Common myeloid progenitor, CD34-positive (primary cell): ENCODE measurements around the gene EGFL7.

ENCODE experiments used
- CTCF ChIA-PET: fragments of 350-600 bp; sonication (Branson Sonifier 250); formaldehyde crosslinking; loops from one replicate; lab custom pipeline; 2021; ENCODE audit warnings: antibody characterized with exemption; lab: Charles Lee
- POLR2A ChIA-PET: fragments of 350-600 bp; sonication (Branson Sonifier 250); formaldehyde crosslinking; loops from one replicate; lab custom pipeline; 2021; ENCODE audit warnings: antibody characterized with exemption; lab: Charles Lee
- DNase-seq, 3 donors: peaks; one replicate each; pipeline versions ENCODE4 v3.0.0 to v3.0.0-alpha.2; 2013
- H3K27ac ChIP-seq, 2 experiments: 1 replicate in 1 of 2; 2 replicates in 1 of 2; pipeline ENCODE4 v1.7.0; 2013; ENCODE audit warnings: inconsistent platforms in 2 of 2, low read length in 2 of 2, mild to moderate bottlenecking in 2 of 2, low read depth in 1 of 2, moderate library complexity in 1 of 2; ENCODE audit not compliant: severe bottlenecking in 2 of 2, insufficient read depth in 1 of 2, poor library complexity in 1 of 2
- H3K27me3 ChIP-seq, 5 experiments: replicated peaks in 2 of 5; 1 replicate in 3 of 5; 2 replicates in 2 of 5; pipeline versions ENCODE4 v1.6.1 to v1.7.0; 2013; ENCODE audit warnings: low read length in 4 of 5, mild to moderate bottlenecking in 2 of 5, moderate library complexity in 2 of 5, inconsistent platforms in 1 of 5; ENCODE audit not compliant: insufficient read depth in 5 of 5, control insufficient read depth in 4 of 5
- H3K36me3 ChIP-seq, 4 experiments: 1 replicate in 2 of 4; 2 replicates in 2 of 4; pipeline versions ENCODE4 v1.6.1 to v1.7.0; 2013; ENCODE audit warnings: low read length in 3 of 4, control low read depth in 1 of 4, mild to moderate bottlenecking in 1 of 4; ENCODE audit not compliant: control insufficient read depth in 4 of 4, insufficient read depth in 4 of 4
- H3K4me1 ChIP-seq, 4 experiments: 1 replicate in 3 of 4; 2 replicates in 1 of 4; pipeline versions ENCODE4 v1.6.1 to v1.7.1; 2013; ENCODE audit warnings: low read length in 3 of 4, mild to moderate bottlenecking in 3 of 4, control low read depth in 1 of 4, inconsistent platforms in 1 of 4, moderate library complexity in 1 of 4; ENCODE audit not compliant: control insufficient read depth in 4 of 4, insufficient read depth in 4 of 4; ENCODE audit errors: control extremely low read depth in 1 of 4
- H3K4me3 ChIP-seq, 7 experiments: 1 replicate in 4 of 7; 2 replicates in 3 of 7; pipeline versions ENCODE4 v1.5.1 to v1.7.0; 2013; ENCODE audit warnings: mild to moderate bottlenecking in 7 of 7, low read length in 6 of 7, moderate library complexity in 6 of 7, inconsistent platforms in 2 of 7, low read depth in 2 of 7, control low read depth in 1 of 7; ENCODE audit not compliant: insufficient read depth in 4 of 7, control insufficient read depth in 1 of 7; ENCODE audit errors: extremely low read depth in 1 of 7
- H3K9me3 ChIP-seq, 5 experiments: 1 replicate in 4 of 5; 2 replicates in 1 of 5; pipeline versions ENCODE4 v1.6.1 to v1.7.1; 2013; ENCODE audit warnings: low read length in 4 of 5, mild to moderate bottlenecking in 2 of 5, inconsistent platforms in 1 of 5, low read depth in 1 of 5, moderate library complexity in 1 of 5; ENCODE audit not compliant: control insufficient read depth in 4 of 5, insufficient read depth in 2 of 5; ENCODE audit errors: control extremely low read depth in 1 of 5
- whole genome bisulfite sequencing: methylation state at CpG from one replicate; pipeline ENCODE4 v1.1.5; 2013; ENCODE audit not compliant: insufficient coverage; 5-methylcytosine and 5-hydroxymethylcytosine counted together

EGFL7 gene

GRCh38 chr9:136673088-136673974, 10.6 kb downstream of the EGFL7 start:
- Histone ChIP-seq H3K4me1 (peaks cover 0 to 53% (median 36%) of the 10 kb centered on the region in 4 experiments), H3K36me3 (peaks cover 0 to 80% (median 40%) of the 10 kb centered on the region in 4 experiments), H3K27me3 (no peaks in the 10 kb centered on the region), H3K9me3 (no peaks in the 10 kb centered on the region), H3K27ac (no peak overlapping the region), H3K4me3 (no peak overlapping the region)
- ChIA-PET CTCF (interaction anchor here (0.9 to 7.6 kb wide), 19 partner anchors 9 to 187 kb away, joined by 3 to 56 read pairs (median 5); partner anchors contain the start of gene EGFL7), POLR2A (interaction anchor here (0.6 to 3.0 kb wide), 6 partner anchors 13 to 30 kb away, joined by 3 to 20 read pairs (median 4); no protein-coding TSS in a partner anchor)
- WGBS: 67% methylated on average over 22 of the region's 35 CpGs
- peak in 1 of 3 donors; percentile 21 for DNase-seq

- Histone ChIP-seq H3K27ac (no peak overlapping the region), H3K27me3 (no peaks in the 10 kb centered on the region), H3K36me3 (peaks cover 0 to 74% (median 36%) of the 10 kb centered on the region in 4 experiments), H3K4me3 (no peak overlapping the region), H3K9me3 (no peaks in the 10 kb centered on the region), H3K4me1 (peaks cover 0 to 53% (median 36%) of the 10 kb centered on the region in 4 experiments)
- ChIA-PET POLR2A (interaction anchor here (0.7 to 3.0 kb wide), 6 partner anchors 12 to 30 kb away, joined by 3 to 20 read pairs (median 4); partner anchors contain the start of gene AGPAT2), CTCF (interaction anchor here (0.9 to 7.6 kb wide), 12 partner anchors 8 to 187 kb away, joined by 3 to 56 read pairs (median 10); partner anchors contain the start of gene EGFL7)
- 75% methylated on average over 19 of the region's 26 CpGs for WGBS
- peak in 1 of 3 donors; percentile 43 for DNase-seq
Measured at GRCh38 chr9:136673975-136674785, 11.5 kb downstream of the EGFL7 start.

GRCh38 chr9:136674786-136675349, 12.2 kb downstream of the EGFL7 start:
- Histone ChIP-seq H3K4me1 (peaks cover 0 to 53% (median 39%) of the 10 kb centered on the region in 4 experiments), H3K27me3 (no peaks in the 10 kb centered on the region), H3K9me3 (no peaks in the 10 kb centered on the region), H3K4me3 (no peak overlapping the region), H3K36me3 (peaks cover 0 to 72% (median 32%) of the 10 kb centered on the region in 4 experiments), H3K27ac (no peak overlapping the region)
- ChIA-PET POLR2A (interaction anchor here (1.1 to 1.3 kb wide), 4 partner anchors 12 to 31 kb away, joined by 3 to 6 read pairs (median 3); partner anchors contain the start of gene AGPAT2), CTCF (interaction anchor here (1.1 to 7.6 kb wide), 8 partner anchors 7 to 190 kb away, joined by 3 to 56 read pairs (median 14); partner anchors contain the start of gene EGFL7)
- DNase-seq: no peak
- 74% methylated on average over 6 of the region's 11 CpGs for WGBS

- Histone ChIP-seq H3K4me3 (no peak overlapping the region), H3K27ac (no peak overlapping the region), H3K9me3 (no peaks in the 10 kb centered on the region), H3K4me1 (peaks cover 0 to 48% (median 35%) of the 10 kb centered on the region in 4 experiments), H3K27me3 (no peaks in the 10 kb centered on the region), H3K36me3 (peaks cover 0 to 64% (median 25%) of the 10 kb centered on the region in 4 experiments)
- ChIA-PET CTCF (interaction anchor here (1.0 to 7.6 kb wide), 7 partner anchors 9 to 191 kb away, joined by 3 to 56 read pairs (median 4); partner anchors contain the start of genes AGPAT2 and EGFL7), POLR2A (interaction anchor here (1.1 to 1.3 kb wide), 5 partner anchors 13 to 32 kb away, joined by 3 to 6 read pairs (median 3); no protein-coding TSS in a partner anchor)
- no peak for DNase-seq
- 96% methylated on average over 5 of the region's 16 CpGs for WGBS
Measured at GRCh38 chr9:136675477-136676296, 13.0 kb downstream of the EGFL7 start.

- H3K36me3 ChIP-seq: peaks cover 0 to 58% (median 25%) of the 10 kb centered on the region in 4 experiments
- 100% methylated on average over 12 of the region's 13 CpGs for WGBS
Measured at GRCh38 chr9:136676297-136676794, 13.6 kb downstream of the EGFL7 start.

More at GRCh38 chr9:136676297-136676794, 13.6 kb downstream of the EGFL7 start:
- CTCF ChIA-PET: interaction anchor here (1.0 to 7.6 kb wide), 7 partner anchors 10 to 191 kb away, joined by 3 to 56 read pairs (median 4); partner anchors contain the start of genes AGPAT2 and EGFL7
- DNase-seq: no peak
- Histone ChIP-seq H3K4me3 (no peak overlapping the region), H3K27me3 (no peaks in the 10 kb centered on the region), H3K9me3 (no peaks in the 10 kb centered on the region), H3K4me1 (peaks cover 0 to 47% (median 36%) of the 10 kb centered on the region in 4 experiments), H3K27ac (no peak overlapping the region)
- POLR2A ChIA-PET: interaction anchor here (1.1 to 1.3 kb wide), 4 partner anchors 12 to 32 kb away, joined by 3 to 6 read pairs (median 4); no protein-coding TSS in a partner anchor
